Prostate gland (tissue), 2 donors: ENCODE measurements around the gene CPNE4. TPM values are rescaled to one million over a fixed set of nuclear protein-coding genes. Genes with fewer than 3 reads are reported as not detected.

ENCODE experiments used
- DNase-seq: peaks from one replicate; pipeline ENCODE4 v3.0.0-alpha.2; 2019; ENCODE audit warnings: low spot score
- H3K27ac ChIP-seq, 2 donors: fragments of 200-600 bp; sonication (generic); 2 replicates each; pipeline ENCODE4 v1.5.1; 2017 to 2019
- H3K27me3 ChIP-seq: fragments of 200-600 bp; sonication (generic); replicated peaks from 2 replicates; pipeline ENCODE4 v1.5.1; 2019; ENCODE audit not compliant: insufficient read depth
- H3K36me3 ChIP-seq, 2 donors: fragments of 200-600 bp; sonication (generic); 1 replicate in 1 of 2; 2 replicates in 1 of 2; pipeline versions ENCODE4 v1.5.1 to v1.8.1; 2017 to 2019
- H3K4me1 ChIP-seq: fragments of 200-600 bp; sonication (generic); replicated peaks from 2 replicates; pipeline ENCODE4 v1.5.1; 2019
- H3K4me3 ChIP-seq, 2 donors: fragments of 200-600 bp; sonication (generic); 2 replicates each; pipeline ENCODE4 v1.5.1; 2017 to 2019
- H3K9me3 ChIP-seq: fragments of 200-600 bp; sonication (generic); 2 replicates; pipeline ENCODE4 v1.5.1; 2017
- CTCF ChIP-seq, 4 experiments: fragments of 200-600 bp in 2 of 4; fragments of 450-650 bp in 2 of 4; sonication (generic) in 2 of 4; IDR thresholded peaks; 1 replicate in 3 of 4; 2 replicates in 1 of 4; pipeline ENCODE4 v1.5.1; 2016 to 2019; ENCODE audit warnings: antibody characterized with exemption in 4 of 4, mild to moderate bottlenecking in 2 of 4, moderate library complexity in 2 of 4
- POLR2A ChIP-seq: fragments of 450-650 bp; IDR thresholded peaks from one replicate; pipeline ENCODE4 v1.6.1; 2016; ENCODE audit warnings: antibody characterized with exemption, mild to moderate bottlenecking
- POLR2AphosphoS5 ChIP-seq: sonication (generic); formaldehyde crosslinking; IDR thresholded peaks from one replicate; pipeline ENCODE4 v1.6.1; 2017; ENCODE audit warnings: antibody characterized with exemption
- WGBS: methylation state at CpG from one replicate; pipeline ENCODE4 v1.1.5; 2018; 5-methylcytosine and 5-hydroxymethylcytosine counted together
- intact Hi-C: fragments of 100-400 bp; cut with DNase I; formaldehyde crosslinking; loops from one replicate; pipeline ENCODE4 v1.14.2; 2022
- total RNA-seq, 2 donors: library from RNA; depleted of rRNA; stranded (reverse); fragments of >200 nt; gene quantifications; one replicate each; pipeline ENCODE4 v1.1.0, GENCODE V29; 2016

Gene CPNE4
- total RNA-seq, 2 donors from 2014 or later: 39.9 to 68.2 TPM

GRCh38 chr3:132037056-132037455, 2.2 kb upstream of the CPNE4 start:
- Histone ChIP-seq H3K4me3 (no peak overlapping the region), H3K36me3 (no peaks in the 10 kb centered on the region), H3K27ac (no peak overlapping the region), H3K27me3 (no peaks in the 10 kb centered on the region), H3K4me1 (no peaks in the 10 kb centered on the region), H3K9me3 (no peaks in the 10 kb centered on the region)
- TF ChIP-seq CTCF (IDR thresholded peaks at IDR 0.05) (no peak), POLR2AphosphoS5 (no peak), POLR2A (no peak)
- WGBS: 54% methylated on average over 3 of the region's 3 CpGs
- intact Hi-C loops: loop anchor here (5.0 to 10.0 kb wide), 3 partner anchors 145 to 1012 kb away; partner anchors contain the start of genes ASTE1 and NEK11
- no peak for DNase-seq

GRCh38 chr3:132034097-132034485, 723 bp downstream of the CPNE4 start:
- intact Hi-C loops: loop anchor here (10.0 kb wide), 2 partner anchors 311 to 1009 kb away; partner anchors contain the start of genes ASTE1 and NEK11
- Histone ChIP-seq H3K4me1 (no peaks in the 10 kb centered on the region), H3K27me3 (no peaks in the 10 kb centered on the region), H3K27ac (peak overlapping the region; percentile 68 to 82), H3K4me3 (peak overlapping the region; percentile 29 to 49), H3K36me3 (no peaks in the 10 kb centered on the region), H3K9me3 (no peaks in the 10 kb centered on the region)
- 3% methylated on average over 14 of the region's 14 CpGs for WGBS
- DNase-seq: no peak
- TF ChIP-seq POLR2A (no peak), CTCF (IDR thresholded peaks at IDR 0.05) (no peak), POLR2AphosphoS5 (no peak)

- intact Hi-C loops: loop anchor here (10.0 kb wide), 2 partner anchors 311 to 1009 kb away; partner anchors contain the start of genes ASTE1 and NEK11
- TF ChIP-seq CTCF (IDR thresholded peaks at IDR 0.05): no peak
- TF ChIP-seq POLR2AphosphoS5: no peak
- no peaks in the 10 kb centered on the region for H3K27me3 ChIP-seq
- no peaks in the 10 kb centered on the region for H3K36me3 ChIP-seq
- H3K27ac ChIP-seq: peak overlapping the region; percentile 68 to 82
- H3K4me3 ChIP-seq: peak overlapping the region; percentile 29 to 49
- no peaks in the 10 kb centered on the region for H3K4me1 ChIP-seq
- DNase-seq: no peak
- no peaks in the 10 kb centered on the region for H3K9me3 ChIP-seq
- WGBS: 18% methylated on average over 15 of the region's 15 CpGs
These were observed 1.3 kb downstream of the CPNE4 start for GRCh38 chr3:132033471-132033870.

GRCh38 chr3:132032959-132033358, 1.9 kb downstream of the CPNE4 start:
- TF ChIP-seq POLR2A (no peak), POLR2AphosphoS5 (no peak)
- no peaks in the 10 kb centered on the region for H3K27me3 ChIP-seq
- peak overlapping the region; percentile 68 to 82 for H3K27ac ChIP-seq
- no peak for DNase-seq
- peak overlapping the region; percentile 29 to 49 for H3K4me3 ChIP-seq
- intact Hi-C loops: loop anchor here (10.0 kb wide), 2 partner anchors 312 to 1008 kb away; partner anchors contain the start of genes ASTE1 and NEK11
- H3K36me3 ChIP-seq: no peaks in the 10 kb centered on the region
- no peaks in the 10 kb centered on the region for H3K4me1 ChIP-seq
- WGBS: 40% methylated on average over 8 of the region's 8 CpGs
- no peaks in the 10 kb centered on the region for H3K9me3 ChIP-seq

- no peaks in the 10 kb centered on the region for H3K36me3 ChIP-seq
- WGBS: 18% methylated on average over 15 of the region's 15 CpGs
- H3K27me3 ChIP-seq: no peaks in the 10 kb centered on the region
- H3K4me3 ChIP-seq: peak overlapping the region in 1 of 2 donors; percentile 7
- H3K9me3 ChIP-seq: no peaks in the 10 kb centered on the region
- peak overlapping the region in 1 of 2 donors; percentile 82 for H3K27ac ChIP-seq
- TF ChIP-seq CTCF (IDR thresholded peaks at IDR 0.05) (peak; percentile 45 to 71 (median 66)), POLR2AphosphoS5 (peak; percentile 24), POLR2A (no peak)
- peak; percentile 84 for DNase-seq
- no peaks in the 10 kb centered on the region for H3K4me1 ChIP-seq
- intact Hi-C loops: loop anchor here (2.0 kb wide), 1 partner anchor 235 kb away; no protein-coding TSS in a partner anchor
These were observed 5.5 kb downstream of the CPNE4 start for GRCh38 chr3:132029182-132029902.
